GM18511 (cell line): ENCODE results near the gene SHLD2.
"Not testable (repeated sequence)": the region's sequence is repeated elsewhere in the genome, so short reads cannot be mapped to it uniquely, and the experiment has no call there.

Experiments used
- ATAC-seq: cut with Tn5 transposase; IDR thresholded peaks from one replicate; pipeline ENCODE4 v1.9.1; 2021; ENCODE audit warnings: mild to moderate bottlenecking, moderate library complexity; ENCODE audit not compliant: unreplicated experiment

Gene SHLD2

GRCh38 chr10:87142230-87143108 is 47.5 kb downstream of the SHLD2 start:
- ATAC-seq, result not testable (repeated sequence)

- not testable (repeated sequence) for ATAC-seq
Measured at GRCh38 chr10:87143109-87143418, 48.1 kb downstream of the SHLD2 start.

- not testable (repeated sequence) for ATAC-seq
Measured at GRCh38 chr10:87145598-87145997, 50.6 kb downstream of the SHLD2 start.

- ATAC-seq, result not testable (repeated sequence)
Measured at GRCh38 chr10:87149020-87149609, 54.1 kb downstream of the SHLD2 start.

- ATAC-seq, result not testable (repeated sequence)
Measured at GRCh38 chr10:87151516-87151915, 56.5 kb downstream of the SHLD2 start.

- ATAC-seq, result not testable (repeated sequence)
Measured at GRCh38 chr10:87156841-87157240, 61.8 kb downstream of the SHLD2 start.

- not testable (repeated sequence) for ATAC-seq
Measured at GRCh38 chr10:87157821-87158220, 62.8 kb downstream of the SHLD2 start.

- ATAC-seq, result not testable (repeated sequence)
Measured at GRCh38 chr10:87162703-87163293, 67.8 kb downstream of the SHLD2 start.

GRCh38 chr10:87163414-87163813 is 68.4 kb downstream of the SHLD2 start:
- not testable (repeated sequence) for ATAC-seq

GRCh38 chr10:87169857-87170256 is 74.9 kb downstream of the SHLD2 start:
- ATAC-seq, result not testable (repeated sequence)

GRCh38 chr10:87170705-87171104 is 75.7 kb downstream of the SHLD2 start:
- ATAC-seq, result not testable (repeated sequence)

GRCh38 chr10:87171670-87172069 is 76.7 kb downstream of the SHLD2 start:
- ATAC-seq, result not testable (repeated sequence)

- not testable (repeated sequence) for ATAC-seq
Measured at GRCh38 chr10:87172178-87172577, 77.2 kb downstream of the SHLD2 start.

- ATAC-seq, result not testable (repeated sequence)
Measured at GRCh38 chr10:87177587-87177986, 82.6 kb downstream of the SHLD2 start.

- not testable (repeated sequence) for ATAC-seq
Measured at GRCh38 chr10:87184421-87184820, 89.4 kb downstream of the SHLD2 start.

GRCh38 chr10:87186016-87186415 is 91.0 kb downstream of the SHLD2 start:
- not testable (repeated sequence) for ATAC-seq

- not testable (repeated sequence) for ATAC-seq
Measured at GRCh38 chr10:87187573-87187972, 92.6 kb downstream of the SHLD2 start.

GRCh38 chr10:87191841-87192240 is 96.8 kb downstream of the SHLD2 start:
- ATAC-seq, result not testable (repeated sequence)

- peak; percentile 68 for ATAC-seq
Measured at GRCh38 chr10:87200924-87201323, 105.9 kb downstream of the SHLD2 start.

GRCh38 chr10:87204801-87205200 is 109.8 kb downstream of the SHLD2 start:
- ATAC-seq, result not testable (repeated sequence)

GRCh38 chr10:87206922-87207321 is 111.9 kb downstream of the SHLD2 start:
- not testable (repeated sequence) for ATAC-seq

- not testable (repeated sequence) for ATAC-seq
Measured at GRCh38 chr10:87210309-87210708, 115.3 kb downstream of the SHLD2 start.
